IPS DF 6.9 (cell line): Measurements from ENCODE around the gene TSPAN10.
"Not testable (repeated sequence)": the region's sequence is repeated elsewhere in the genome, so short reads cannot be mapped to it uniquely, and the experiment has no call there.

Experiments
- DNase-seq: peaks from one replicate; pipeline ENCODE4 v3.0.0-alpha.2; 2013; ENCODE audit warnings: low read depth, low spot score
- H3K27ac ChIP-seq: one replicate; pipeline ENCODE4 v1.5.1; 2013; ENCODE audit warnings: low read length, control low read depth
- H3K27me3 ChIP-seq: 2 replicates; pipeline ENCODE4 v1.6.1; 2013; ENCODE audit warnings: mild to moderate bottlenecking, low read length; ENCODE audit not compliant: control insufficient read depth, insufficient read depth
- H3K36me3 ChIP-seq: 2 replicates; pipeline ENCODE4 v1.6.1; 2013; ENCODE audit warnings: low read length; ENCODE audit not compliant: control insufficient read depth, insufficient read depth
- H3K4me1 ChIP-seq: 2 replicates; pipeline ENCODE4 v1.6.1; 2013; ENCODE audit warnings: low read length; ENCODE audit not compliant: control insufficient read depth, insufficient read depth
- H3K4me3 ChIP-seq: 2 replicates; pipeline ENCODE4 v1.5.1; 2013; ENCODE audit warnings: mild to moderate bottlenecking, low read length
- H3K9me3 ChIP-seq: 2 replicates; pipeline ENCODE4 v1.6.1; 2013; ENCODE audit warnings: low read length, inconsistent platforms; ENCODE audit not compliant: control insufficient read depth, insufficient read depth
- WGBS: extraction: QIAGEN DNeasy Blood & Tissue Kit; methylation state at CpG from one replicate; pipeline ENCODE4 v1.1.7; 2013; ENCODE audit warnings: mixed read lengths, missing lambda C conversion rate; ENCODE audit not compliant: insufficient read length, insufficient coverage; 5-methylcytosine and 5-hydroxymethylcytosine counted together

TSPAN10 gene

DNA sequence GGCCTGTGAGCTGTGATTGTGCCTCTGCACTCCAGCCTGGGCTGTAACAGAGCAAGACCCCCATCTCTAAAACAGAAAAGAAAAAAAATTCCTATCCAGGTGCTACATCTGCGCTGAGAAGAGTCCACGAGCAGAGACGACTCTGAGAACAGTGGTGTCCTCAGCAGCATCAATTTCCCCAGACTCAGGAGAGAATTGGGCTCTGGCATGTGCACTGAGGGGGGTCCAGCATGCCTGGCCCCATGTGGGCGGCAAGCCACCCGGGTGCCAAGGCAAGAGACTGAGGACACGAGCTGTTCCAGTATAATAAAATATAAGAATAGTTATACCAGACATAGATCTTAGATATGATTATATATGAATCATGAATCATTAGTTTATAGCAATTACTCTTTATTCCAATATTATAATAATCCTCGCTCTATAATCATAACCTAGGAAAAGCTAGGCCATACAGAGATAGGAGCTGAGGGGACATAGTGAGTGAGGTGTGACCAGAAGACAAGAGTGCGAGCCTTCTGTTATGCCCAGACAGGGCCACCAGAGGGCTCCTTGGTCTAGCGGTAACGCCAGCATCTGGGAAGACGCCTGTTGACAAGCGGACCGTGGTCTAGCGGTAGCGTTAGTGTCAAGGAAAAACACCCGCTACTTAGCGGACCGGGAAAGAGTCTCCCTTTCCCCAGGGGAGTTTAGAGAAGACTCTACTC, 38.7 kb downstream of the TSPAN10 start:
- not testable (repeated sequence) for H3K4me1 ChIP-seq, H3K27ac ChIP-seq, H3K27me3 ChIP-seq, H3K9me3 ChIP-seq, H3K4me3 ChIP-seq, DNase-seq
- WGBS = no CpG with 5 or more reads among the region's 18 CpGs
- H3K36me3 ChIP-seq = peaks cover 27% of the 10 kb centered on the region

DNA sequence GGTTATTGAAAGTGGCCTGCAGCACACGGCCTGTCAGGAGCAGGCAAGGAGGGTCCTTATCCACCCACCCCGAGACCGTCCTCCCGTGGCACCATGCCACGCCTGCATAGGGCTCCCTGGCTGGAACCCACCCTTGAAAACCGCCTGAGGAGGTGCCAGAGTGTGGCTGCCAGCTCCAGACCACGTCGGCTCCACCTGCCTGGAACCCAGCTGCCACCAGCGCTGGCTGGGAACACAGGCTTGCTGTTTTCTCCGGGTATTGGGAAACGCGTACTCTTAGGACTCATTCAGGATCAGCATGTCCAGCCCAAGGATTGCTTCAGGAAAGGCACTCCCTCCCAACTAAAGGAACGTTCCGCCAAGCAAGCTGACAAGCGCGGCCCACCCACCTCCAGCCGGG, 39.9 kb downstream of the TSPAN10 start:
- no peaks in the 10 kb centered on the region for H3K27me3 ChIP-seq
- H3K9me3 ChIP-seq = no peaks in the 10 kb centered on the region
- WGBS = no CpG with 5 or more reads among the region's 17 CpGs
- H3K4me1 ChIP-seq = no peaks in the 10 kb centered on the region; the same call in 1 of the 2 replicates
- H3K4me3 ChIP-seq = no peak overlapping the region
- DNase-seq = no peak
- H3K27ac ChIP-seq = no peak overlapping the region
- peaks cover 22% of the 10 kb centered on the region for H3K36me3 ChIP-seq

- DNase-seq = no peak
- WGBS = no CpG with 5 or more reads among the region's 11 CpGs
- H3K4me1 ChIP-seq = peaks cover 2% of the 10 kb centered on the region
Observed at GRCh38 chr17:81680150-81680549, 43.2 kb downstream of the TSPAN10 start.

GRCh38 chr17:81681672-81682071, 44.7 kb downstream of the TSPAN10 start:
- WGBS = no CpG with 5 or more reads among the region's 17 CpGs
- no peak for DNase-seq
- Histone ChIP-seq H3K27me3 (no peaks in the 10 kb centered on the region), H3K4me3 (no peak overlapping the region), H3K27ac (no peak overlapping the region), H3K9me3 (no peaks in the 10 kb centered on the region), H3K4me1 (peaks cover 2% of the 10 kb centered on the region), H3K36me3 (peaks cover 4% of the 10 kb centered on the region; the same call in 1 of the 2 replicates)

More at GRCh38 chr17:81680150-81680549, 43.2 kb downstream of the TSPAN10 start:
- Histone ChIP-seq H3K9me3 (no peaks in the 10 kb centered on the region), H3K27ac (no peak overlapping the region), H3K4me3 (no peak overlapping the region), H3K36me3 (no peaks in the 10 kb centered on the region), H3K27me3 (no peaks in the 10 kb centered on the region)

DNA sequence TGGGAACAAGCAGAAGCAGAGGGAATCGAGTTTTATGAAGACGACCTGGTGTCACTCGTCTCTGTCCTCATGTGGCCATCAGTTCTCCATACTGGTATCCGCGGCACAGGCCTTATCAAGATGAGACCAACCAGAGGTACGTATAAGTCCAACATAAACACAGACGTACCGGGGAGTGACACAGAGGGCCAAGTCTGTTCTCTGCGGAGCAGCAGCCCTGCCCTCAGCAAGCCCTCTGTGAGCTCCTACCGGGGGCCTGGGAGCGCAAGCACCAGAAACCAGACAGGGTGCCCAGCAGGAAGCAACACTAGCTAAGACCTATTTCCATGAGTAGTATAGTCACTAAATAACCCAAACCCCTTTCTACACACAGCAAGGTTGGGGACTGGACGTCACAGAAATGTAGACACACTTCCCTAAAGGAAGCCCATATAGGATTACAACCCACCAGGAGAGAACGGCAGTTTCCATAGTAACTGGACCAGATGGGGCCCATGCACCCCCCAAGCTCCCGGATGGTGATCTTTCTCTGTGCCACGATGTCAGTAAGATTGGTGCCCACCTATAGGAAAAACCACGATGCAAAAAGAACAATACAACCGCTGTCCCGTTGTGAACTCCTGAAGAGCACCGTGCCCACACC, 45.7 kb downstream of the TSPAN10 start:
- WGBS = no CpG with 5 or more reads among the region's 19 CpGs
- no peaks in the 10 kb centered on the region for H3K9me3 ChIP-seq
- peaks cover 8% of the 10 kb centered on the region for H3K36me3 ChIP-seq

DNA sequence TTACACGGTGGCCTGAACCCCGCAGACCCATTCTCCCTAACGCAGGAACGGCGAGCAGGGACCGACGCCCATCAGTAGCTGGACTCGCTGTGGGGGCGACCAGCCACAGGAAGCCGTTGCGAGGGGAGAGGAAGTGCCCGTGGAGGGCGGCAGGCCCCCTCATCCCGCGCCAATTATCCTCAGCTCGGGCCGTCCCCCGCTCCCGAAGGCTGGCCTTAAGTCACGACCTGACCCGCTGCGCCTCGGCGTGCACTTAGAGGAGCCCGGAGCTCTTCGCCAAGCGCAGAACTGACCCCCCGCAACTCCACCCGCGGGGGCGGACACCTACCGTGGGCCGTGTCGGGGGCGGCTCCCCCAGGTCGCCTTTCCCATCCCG, 46.2 kb downstream of the TSPAN10 start:
- H3K27ac ChIP-seq = no peak overlapping the region
- no peaks in the 10 kb centered on the region for H3K9me3 ChIP-seq
- H3K4me1 ChIP-seq = peaks cover 2% of the 10 kb centered on the region
- H3K4me3 ChIP-seq = peak overlapping the region; percentile 89
- no peak for DNase-seq
- no peaks in the 10 kb centered on the region for H3K27me3 ChIP-seq
- peaks cover 12% of the 10 kb centered on the region for H3K36me3 ChIP-seq
- no CpG with 5 or more reads among the region's 37 CpGs for WGBS

More for the DNA sequence above, 45.7 kb downstream of the TSPAN10 start:
- H3K27me3 ChIP-seq = no peaks in the 10 kb centered on the region
- no peak for DNase-seq
- H3K4me3 ChIP-seq = peak overlapping the region; percentile 89
- H3K4me1 ChIP-seq = peaks cover 2% of the 10 kb centered on the region
- no peak overlapping the region for H3K27ac ChIP-seq

GRCh38 chr17:81683584-81684441, 46.8 kb downstream of the TSPAN10 start, which contains the start of the genes ARL16 and HGS:
TSS of gene ARL16 (minus strand) at chr17:81683797. CDS start at chr17:81683753, 44 bp downstream.
TSS of gene HGS (plus strand) at chr17:81684011. CDS start at chr17:81684067, 56 bp downstream.
- DNase-seq = peak; percentile 95
- Histone ChIP-seq H3K9me3 (no peaks in the 10 kb centered on the region), H3K27ac (no peak within 1 kb of the TSS), H3K27me3 (no peaks in the 10 kb centered on the region), H3K36me3 (peaks cover 16% of the 10 kb centered on the region), H3K4me1 (peaks cover 2% of the 10 kb centered on the region), H3K4me3 (peak within 1 kb of the TSS; percentile 89)
- no CpG with 5 or more reads among the region's 112 CpGs for WGBS

- Histone ChIP-seq H3K9me3 (no peaks in the 10 kb centered on the region), H3K36me3 (peaks cover 20% of the 10 kb centered on the region), H3K27ac (no peak overlapping the region), H3K4me1 (peaks cover 2% of the 10 kb centered on the region), H3K27me3 (no peaks in the 10 kb centered on the region), H3K4me3 (peak overlapping the region; percentile 86)
- no CpG with 5 or more reads among the region's 16 CpGs for WGBS
- DNase-seq = no peak
Observed at GRCh38 chr17:81684442-81684911, 47.5 kb downstream of the TSPAN10 start.

DNA sequence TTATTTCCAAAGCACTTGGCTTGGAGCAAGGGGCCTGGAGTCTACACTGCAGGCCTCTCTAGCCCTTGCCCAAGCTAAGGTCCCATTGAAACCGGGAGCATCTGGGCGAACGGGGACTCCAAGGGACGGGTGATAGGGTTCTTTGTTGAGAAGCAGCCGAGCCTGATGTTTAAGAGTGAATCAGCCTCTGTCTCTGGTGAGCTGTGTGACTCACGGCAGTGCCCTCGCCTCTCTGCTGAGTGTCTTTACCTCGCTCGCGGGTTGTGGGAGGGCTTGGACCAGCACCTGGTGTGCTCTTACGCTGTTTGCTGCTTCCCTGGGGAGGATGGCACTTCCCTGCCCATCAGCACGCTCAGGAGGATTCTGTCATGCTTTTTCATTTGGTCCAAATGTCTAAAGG, 48.1 kb downstream of the TSPAN10 start:
- H3K36me3 ChIP-seq = peaks cover 23% of the 10 kb centered on the region
- DNase-seq = no peak
- no peaks in the 10 kb centered on the region for H3K9me3 ChIP-seq
- no peak overlapping the region for H3K4me3 ChIP-seq
- WGBS = no CpG with 5 or more reads among the region's 12 CpGs
- H3K27ac ChIP-seq = no peak overlapping the region
- no peaks in the 10 kb centered on the region for H3K27me3 ChIP-seq
- peaks cover 2% of the 10 kb centered on the region for H3K4me1 ChIP-seq

GRCh38 chr17:81686614-81687013, 49.6 kb downstream of the TSPAN10 start:
- no peak overlapping the region for H3K4me3 ChIP-seq
- H3K9me3 ChIP-seq = no peaks in the 10 kb centered on the region
- WGBS = no CpG with 5 or more reads among the region's 20 CpGs
- no peak for DNase-seq
- no peak overlapping the region for H3K27ac ChIP-seq
- H3K4me1 ChIP-seq = peaks cover 2% of the 10 kb centered on the region
- peaks cover 30% of the 10 kb centered on the region for H3K36me3 ChIP-seq
- no peaks in the 10 kb centered on the region for H3K27me3 ChIP-seq
